Neural cell (in vitro differentiated cells): ENCODE results near the gene ODC1. TPM values are rescaled to one million over a fixed set of nuclear protein-coding genes. Genes with fewer than 3 reads are reported as not detected.

Source experiments
- H2AFZ ChIP-seq: fragments of 200-600, 300-800 bp; sonication (generic), shearing (Covaris generic); 2 replicates; pipeline ENCODE4 v1.6.0; 2014; ENCODE audit warnings: low read depth, mild to moderate bottlenecking, antibody characterized with exemption, low read length, moderate library complexity
- H3F3A ChIP-seq: fragments of 200-600 bp; shearing (Covaris generic); 2 replicates; pipeline ENCODE4 v1.6.1; 2016; ENCODE audit warnings: mild to moderate bottlenecking, moderate library complexity, mixed read lengths, antibody characterized with exemption, low read length; ENCODE audit not compliant: insufficient read depth, poor library complexity, severe bottlenecking
- H3K27ac ChIP-seq: fragments of 200-600, 300-800 bp; sonication (generic), shearing (Covaris generic); 2 replicates; pipeline ENCODE4 v1.5.1; 2014; ENCODE audit warnings: mild to moderate bottlenecking, low read length, moderate library complexity
- H3K27me3 ChIP-seq: fragments of 300-800, 200-600 bp; sonication (generic), shearing (Covaris generic); 2 replicates; pipeline ENCODE4 v1.6.0; 2014; ENCODE audit warnings: mild to moderate bottlenecking, low read depth, low read length, moderate library complexity; ENCODE audit not compliant: insufficient read depth
- H3K36me3 ChIP-seq: fragments of 300-800, 200-600 bp; sonication (generic), shearing (Covaris generic); 2 replicates; pipeline ENCODE4 v1.5.1; 2014; ENCODE audit warnings: mild to moderate bottlenecking, antibody characterized with exemption, low read length, moderate library complexity; ENCODE audit not compliant: insufficient read depth
- H3K4me2 ChIP-seq: fragments of 300-800, 200-600 bp; sonication (generic), shearing (Covaris generic); 2 replicates; pipeline ENCODE4 v1.6.0; 2014; ENCODE audit warnings: mild to moderate bottlenecking, low read length
- H3K4me3 ChIP-seq: fragments of 300-800, 200-600 bp; sonication (generic), shearing (Covaris generic); 2 replicates; pipeline ENCODE4 v1.5.1; 2014; ENCODE audit warnings: mild to moderate bottlenecking, low read length, moderate library complexity
- H3K79me2 ChIP-seq: fragments of 200-600 bp; shearing (Covaris generic); replicated peaks from 2 replicates; pipeline ENCODE4 v1.6.0; 2014; ENCODE audit warnings: mild to moderate bottlenecking, low read length, moderate library complexity; ENCODE audit not compliant: insufficient read depth
- H3K9ac ChIP-seq: fragments of 300-800, 200-600 bp; sonication (generic), shearing (Covaris generic); 2 replicates; pipeline ENCODE4 v1.6.1; 2016; ENCODE audit warnings: mild to moderate bottlenecking, low read length, mixed read lengths
- H3K9me2 ChIP-seq: fragments of 200-600 bp; shearing (Covaris generic); 2 replicates; pipeline ENCODE4 v1.6.1; 2016; ENCODE audit warnings: mild to moderate bottlenecking, low read length, mixed read lengths; ENCODE audit not compliant: insufficient read depth
- H3K9me3 ChIP-seq: fragments of 200-600, 300-800 bp; sonication (generic), shearing (Covaris generic); 2 replicates; pipeline ENCODE4 v1.6.1; 2016; ENCODE audit warnings: mild to moderate bottlenecking, mixed run types, low read length, moderate library complexity, mixed read lengths
- H4K20me1 ChIP-seq: fragments of 200-600 bp; shearing (Covaris generic); 2 replicates; pipeline ENCODE4 v1.6.1; 2016; ENCODE audit warnings: mild to moderate bottlenecking, mixed run types; ENCODE audit not compliant: insufficient read depth
- EP300 ChIP-seq: fragments of 450-650 bp; conservative IDR thresholded peaks from 2 replicates; pipeline ENCODE4 v1.6.1; 2014; ENCODE audit warnings: antibody characterized with exemption, mild to moderate bottlenecking, moderate library complexity; ENCODE audit not compliant: poor library complexity, severe bottlenecking
- EZH2 ChIP-seq: fragments of 200-600, 300-800 bp; shearing (Covaris generic), sonication (generic); IDR thresholded peaks from 2 replicates; pipeline ENCODE4 v1.6.1; 2014; ENCODE audit warnings: antibody characterized with exemption, low read length, borderline replicate concordance, mild to moderate bottlenecking; ENCODE audit not compliant: insufficient read depth, poor library complexity, severe bottlenecking
- MXI1 ChIP-seq: fragments of 450-650 bp; conservative IDR thresholded peaks from 2 replicates; pipeline ENCODE4 v1.6.1; 2014; ENCODE audit warnings: antibody characterized with exemption, mild to moderate bottlenecking; ENCODE audit not compliant: poor library complexity, severe bottlenecking
- POLR2AphosphoS5 ChIP-seq: IDR thresholded peaks from 2 replicates; pipeline ENCODE4 v1.6.1; 2012
- RAD21 ChIP-seq: fragments of 450-650 bp; conservative IDR thresholded peaks from 2 replicates; pipeline ENCODE4 v1.6.1; 2014; ENCODE audit warnings: antibody characterized with exemption, mild to moderate bottlenecking, moderate library complexity
- REST ChIP-seq: IDR thresholded peaks from 2 replicates; pipeline ENCODE4 v1.6.1; 2012; ENCODE audit warnings: borderline replicate concordance
- SMC3 ChIP-seq: fragments of 450-650 bp; conservative IDR thresholded peaks from 2 replicates; pipeline ENCODE4 v1.6.1; 2014; ENCODE audit warnings: antibody characterized with exemption, mild to moderate bottlenecking, moderate library complexity; ENCODE audit not compliant: poor library complexity
- TAF1 ChIP-seq: IDR thresholded peaks from 2 replicates; pipeline ENCODE4 v1.6.1; 2012; ENCODE audit warnings: low read depth
- polyA plus RNA-seq: library from polyadenylated mRNA; depleted of rRNA; stranded (reverse); fragments of >200 nt; gene quantifications from 2 replicates; pipeline ENCODE4 v1.2.3, GENCODE V29; 2014
- TF ChIP-seq, protein P1 (sequence below): fragments of 450-650 bp; IDR thresholded peaks from 2 replicates; pipeline ENCODE4 v1.5.1; 2014; ENCODE audit warnings: antibody characterized with exemption, mild to moderate bottlenecking, moderate library complexity; ENCODE audit not compliant: poor library complexity, severe bottlenecking

ODC1 gene
- polyA plus RNA-seq, 1 donor from 2014 or later, result 1,107 TPM

DNA sequence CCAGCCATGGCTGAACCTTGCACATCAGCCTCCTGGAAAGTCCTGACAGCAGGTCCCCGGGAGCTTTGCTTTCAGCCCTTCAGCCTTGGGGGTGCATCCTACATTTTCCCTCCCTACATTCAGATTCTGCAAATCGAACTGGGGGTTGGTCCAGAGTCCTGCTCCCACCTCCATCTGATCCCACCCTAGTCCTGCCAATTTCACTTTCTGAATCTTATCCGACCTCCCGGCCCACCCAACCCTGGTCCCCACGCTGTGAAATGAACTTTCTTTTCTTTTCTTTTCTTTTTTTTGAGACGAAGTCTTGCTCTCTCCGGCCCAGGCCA, 47.8 kb upstream of the ODC1 start:
- Histone ChIP-seq H3K9me3 (no peaks in the 10 kb centered on the region), H3K9ac (no peak overlapping the region), H3K79me2 (no peaks in the 10 kb centered on the region), H3K27ac (no peak overlapping the region), H3K9me2 (no peaks in the 10 kb centered on the region), H4K20me1 (no peaks in the 10 kb centered on the region), H3K4me2 (no peak overlapping the region), H3K27me3 (no peaks in the 10 kb centered on the region), H3F3A (no peaks in the 10 kb centered on the region), H3K36me3 (no peaks in the 10 kb centered on the region), H3K4me3 (no peak overlapping the region), H2AFZ (no peak overlapping the region)
- TF ChIP-seq EZH2, result no peak
- no peak for TF ChIP-seq SMC3
- TF ChIP-seq POLR2AphosphoS5, result no peak
- TF ChIP-seq, protein P1, sequence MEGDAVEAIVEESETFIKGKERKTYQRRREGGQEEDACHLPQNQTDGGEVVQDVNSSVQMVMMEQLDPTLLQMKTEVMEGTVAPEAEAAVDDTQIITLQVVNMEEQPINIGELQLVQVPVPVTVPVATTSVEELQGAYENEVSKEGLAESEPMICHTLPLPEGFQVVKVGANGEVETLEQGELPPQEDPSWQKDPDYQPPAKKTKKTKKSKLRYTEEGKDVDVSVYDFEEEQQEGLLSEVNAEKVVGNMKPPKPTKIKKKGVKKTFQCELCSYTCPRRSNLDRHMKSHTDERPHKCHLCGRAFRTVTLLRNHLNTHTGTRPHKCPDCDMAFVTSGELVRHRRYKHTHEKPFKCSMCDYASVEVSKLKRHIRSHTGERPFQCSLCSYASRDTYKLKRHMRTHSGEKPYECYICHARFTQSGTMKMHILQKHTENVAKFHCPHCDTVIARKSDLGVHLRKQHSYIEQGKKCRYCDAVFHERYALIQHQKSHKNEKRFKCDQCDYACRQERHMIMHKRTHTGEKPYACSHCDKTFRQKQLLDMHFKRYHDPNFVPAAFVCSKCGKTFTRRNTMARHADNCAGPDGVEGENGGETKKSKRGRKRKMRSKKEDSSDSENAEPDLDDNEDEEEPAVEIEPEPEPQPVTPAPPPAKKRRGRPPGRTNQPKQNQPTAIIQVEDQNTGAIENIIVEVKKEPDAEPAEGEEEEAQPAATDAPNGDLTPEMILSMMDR, result no peak
- TF ChIP-seq EP300, result no peak
- no peak for TF ChIP-seq MXI1
- TF ChIP-seq TAF1, result no peak
- TF ChIP-seq REST, result no peak
- TF ChIP-seq RAD21, result no peak

DNA sequence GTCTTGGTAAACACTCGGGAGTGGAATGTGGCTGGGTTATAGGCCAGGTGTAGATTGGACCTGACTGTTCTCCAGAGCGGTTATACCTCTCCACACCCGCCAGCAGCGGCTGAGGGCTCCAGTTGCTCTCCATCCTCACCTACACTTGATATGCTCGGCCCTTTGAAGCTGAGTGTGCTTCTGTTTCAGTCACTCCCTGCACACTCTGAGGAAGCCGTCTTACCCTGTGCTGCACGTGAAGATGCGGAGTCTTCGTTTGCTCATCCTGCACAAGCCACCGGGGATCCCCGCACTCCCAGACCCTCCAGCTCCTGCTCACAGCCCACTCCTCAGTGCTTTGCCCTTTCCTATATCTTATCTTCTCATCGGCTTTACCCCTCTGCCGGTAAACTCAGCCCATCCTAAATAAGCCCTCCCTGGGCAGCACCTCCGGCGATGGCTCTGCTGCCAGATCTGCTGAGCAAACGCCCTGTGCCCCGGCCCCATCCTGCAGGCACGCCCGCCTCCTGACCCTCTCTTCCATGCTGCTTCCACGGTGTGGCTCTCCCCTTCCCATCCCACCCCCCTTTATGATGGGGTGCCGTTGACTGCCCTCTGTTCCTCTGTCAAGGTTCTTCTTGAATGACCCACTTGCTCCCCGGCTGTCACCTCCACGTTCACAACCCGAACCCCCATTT, 47.3 kb upstream of the ODC1 start:
- Histone ChIP-seq H4K20me1 (no peaks in the 10 kb centered on the region), H3F3A (no peaks in the 10 kb centered on the region), H2AFZ (no peak overlapping the region), H3K4me2 (no peak overlapping the region), H3K36me3 (no peaks in the 10 kb centered on the region), H3K9me2 (no peaks in the 10 kb centered on the region), H3K9me3 (no peaks in the 10 kb centered on the region), H3K27ac (no peak overlapping the region), H3K9ac (no peak overlapping the region), H3K4me3 (no peak overlapping the region), H3K27me3 (no peaks in the 10 kb centered on the region), H3K79me2 (no peaks in the 10 kb centered on the region)
- TF ChIP-seq REST, result no peak
- TF ChIP-seq EP300, result no peak
- no peak for TF ChIP-seq EZH2
- no peak for TF ChIP-seq POLR2AphosphoS5
- TF ChIP-seq, protein P1, result no peak
- no peak for TF ChIP-seq TAF1
- no peak for TF ChIP-seq RAD21
- TF ChIP-seq MXI1, result no peak
- TF ChIP-seq SMC3, result no peak
